MCF 10A (cell line): ENCODE data around the gene OR8G1. TPM values are rescaled to one million over a fixed set of nuclear protein-coding genes. Genes with fewer than 3 reads are reported as not detected.

Source experiments
- BruUV-seq: library from RNA; stranded (reverse); fragments of 400-500 nt; replicated peaks from 2 replicates; lab custom pipeline; 2021; lab: Mats Ljungman, UMichigan
- CTCF ChIA-PET: fragments of 300-600 bp; sonication (Branson Sonifier 250); formaldehyde crosslinking; extraction: SDS; loops from one replicate; lab custom pipeline; 2021; ENCODE audit warnings: antibody characterized with exemption, inconsistent platforms; lab: Yijun Ruan, JAX
- POLR2A ChIA-PET: fragments of 300-600, 350-650 bp; sonication (Branson Sonifier 250); formaldehyde crosslinking; extraction: SDS; loops from one replicate; lab custom pipeline; 2020; ENCODE audit warnings: antibody characterized with exemption, inconsistent platforms; lab: Yijun Ruan, JAX
- DNase-seq: peaks from one replicate; pipeline ENCODE4 v3.0.0-alpha.2; 2018; ENCODE audit not compliant: unreplicated experiment
- H3K27ac Mint-ChIP-seq: one replicate; pipeline ENCODE4 v1.8.0; 2022; ENCODE audit warnings: mild to moderate bottlenecking, low read depth, mixed read lengths; ENCODE audit not compliant: unreplicated experiment
- H3K27me3 Mint-ChIP-seq: one replicate; pipeline ENCODE4 v1.8.0; 2022; ENCODE audit warnings: mixed read lengths; ENCODE audit not compliant: insufficient read depth, unreplicated experiment
- H3K36me3 Mint-ChIP-seq: one replicate; pipeline ENCODE4 v1.8.0; 2022; ENCODE audit warnings: mild to moderate bottlenecking, moderate library complexity, mixed read lengths; ENCODE audit not compliant: insufficient read depth, unreplicated experiment
- H3K4me1 Mint-ChIP-seq: one replicate; pipeline ENCODE4 v1.8.0; 2022; ENCODE audit warnings: mixed read lengths; ENCODE audit not compliant: insufficient read depth, unreplicated experiment
- H3K4me3 Mint-ChIP-seq: one replicate; pipeline ENCODE4 v1.8.0; 2022; ENCODE audit warnings: mild to moderate bottlenecking, moderate library complexity, mixed read lengths; ENCODE audit not compliant: unreplicated experiment
- H3K9me3 Mint-ChIP-seq: one replicate; pipeline ENCODE4 v1.8.0; 2022; ENCODE audit warnings: mixed read lengths; ENCODE audit not compliant: unreplicated experiment
- CTCF ChIP-seq: fragments of 200-600 bp; IDR thresholded peaks from one replicate; pipeline ENCODE4 v1.8.0; 2022; ENCODE audit warnings: antibody characterized with exemption, mild to moderate bottlenecking; ENCODE audit not compliant: unreplicated experiment
- intact Hi-C: fragments of 100-400 bp; cut with micrococcal nuclease; formaldehyde crosslinking; loops from 2 replicates; pipeline ENCODE4 v1.14.1; 2022
- total RNA-seq: library from RNA; stranded (reverse); gene quantifications from 2 replicates; pipeline ENCODE4 v1.2.3, GENCODE V29; 2022

The OR8G1 gene
- total RNA-seq, 1 experiment from 2014 or later = not detected

GRCh38 chr11:124278261-124278660, 37.4 kb downstream of the OR8G1 start:
- no peaks in the 10 kb centered on the region for H3K4me1 Mint-ChIP-seq
- CTCF ChIA-PET = interaction anchor here (1.0 to 1.8 kb wide), 2 partner anchors 207 to 208 kb away, joined by 3 to 4 read pairs; no protein-coding TSS in a partner anchor
- no peak overlapping the region for H3K27ac Mint-ChIP-seq
- H3K9me3 Mint-ChIP-seq = peaks cover 16% of the 10 kb centered on the region
- BruUV-seq = no TSS peak
- DNase-seq = no peak
- no peaks in the 10 kb centered on the region for H3K27me3 Mint-ChIP-seq
- intact Hi-C loops = loop anchor here (1.0 kb wide), 1 partner anchor 207 kb away; no protein-coding TSS in a partner anchor
- TF ChIP-seq CTCF = no peak
- POLR2A ChIA-PET = no interaction called here
- no peaks in the 10 kb centered on the region for H3K36me3 Mint-ChIP-seq
- H3K4me3 Mint-ChIP-seq = no peak overlapping the region

- peak; percentile 84 for DNase-seq
- Mint-ChIP-seq H3K4me3 (no peak overlapping the region), H3K9me3 (peaks cover 12% of the 10 kb centered on the region), H3K27ac (no peak overlapping the region), H3K27me3 (peaks cover 21% of the 10 kb centered on the region), H3K36me3 (no peaks in the 10 kb centered on the region), H3K4me1 (no peaks in the 10 kb centered on the region)
- TF ChIP-seq CTCF = no peak
- POLR2A ChIA-PET = no interaction called here
- CTCF ChIA-PET = no interaction called here
- BruUV-seq = no TSS peak
- intact Hi-C loops = no loop called here
These were observed 44.9 kb downstream of the OR8G1 start for GRCh38 chr11:124285610-124286344.

- intact Hi-C loops = no loop called here
- H3K4me3 Mint-ChIP-seq = no peak overlapping the region
- ChIA-PET CTCF (interaction anchor here (0.6 kb wide), 1 partner anchor 54 kb away, joined by 4 read pairs; no protein-coding TSS in a partner anchor), POLR2A (no interaction called here)
- TF ChIP-seq CTCF = no peak
- DNase-seq = no peak
- H3K27me3 Mint-ChIP-seq = peaks cover 24% of the 10 kb centered on the region
- no peak overlapping the region for H3K27ac Mint-ChIP-seq
- no peaks in the 10 kb centered on the region for H3K9me3 Mint-ChIP-seq
- no peaks in the 10 kb centered on the region for H3K4me1 Mint-ChIP-seq
- BruUV-seq = no TSS peak
- no peaks in the 10 kb centered on the region for H3K36me3 Mint-ChIP-seq
These were observed 53.8 kb downstream of the OR8G1 start for GRCh38 chr11:124294687-124295086.

GRCh38 chr11:124296016-124296415, 55.1 kb downstream of the OR8G1 start:
- no peaks in the 10 kb centered on the region for H3K4me1 Mint-ChIP-seq
- no peaks in the 10 kb centered on the region for H3K36me3 Mint-ChIP-seq
- peaks cover 18% of the 10 kb centered on the region for H3K27me3 Mint-ChIP-seq
- no peak for TF ChIP-seq CTCF
- no peaks in the 10 kb centered on the region for H3K9me3 Mint-ChIP-seq
- no TSS peak for BruUV-seq
- no peak overlapping the region for H3K4me3 Mint-ChIP-seq
- intact Hi-C loops = no loop called here
- no peak for DNase-seq
- ChIA-PET CTCF (no interaction called here), POLR2A (no interaction called here)
- H3K27ac Mint-ChIP-seq = no peak overlapping the region
